ENCODE results near the gene BATF. TPM values are rescaled to one million over a fixed set of nuclear protein-coding genes. Genes with fewer than 3 reads are reported as not detected.

BATF gene
- total RNA-seq, 2 experiments from 2014 or later, result 122 to 127 TPM

GRCh38 chr14:75543786-75544185 is 21.5 kb downstream of the BATF start:
- ChIA-PET CTCF (interaction anchor here (1.3 to 4.1 kb wide), 5 partner anchors 9 to 27 kb away, joined by 3 to 30 read pairs (median 10); no protein-coding TSS in a partner anchor), POLR2A (interaction anchor here (0.8 to 5.5 kb wide), 6 partner anchors 10 to 47 kb away, joined by 3 to 61 read pairs (median 6); partner anchors contain the start of gene BATF)

DNA sequence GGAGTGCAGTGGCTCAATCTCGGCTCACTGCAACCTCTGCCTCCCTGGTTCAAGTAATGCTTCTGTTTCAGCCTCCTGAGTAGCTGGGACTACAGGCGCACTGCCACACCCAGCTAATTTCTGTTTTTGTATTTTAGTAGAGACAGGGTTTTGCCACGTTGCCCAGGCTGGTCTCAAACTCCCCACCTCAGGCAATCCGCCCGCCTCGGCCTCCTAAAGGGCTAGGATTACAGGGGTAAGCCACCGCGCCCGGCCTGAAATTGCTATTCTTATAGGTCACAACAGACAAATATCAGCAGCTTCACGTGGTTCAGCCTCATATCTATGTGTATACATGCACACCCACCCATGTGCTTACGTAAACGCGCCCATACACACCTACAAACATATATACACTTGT is 23.6 kb downstream of the BATF start:
- CTCF ChIA-PET, result interaction anchor here (1.4 to 4.1 kb wide), 2 partner anchors 15 to 31 kb away, joined by 4 to 30 read pairs; no protein-coding TSS in a partner anchor

DNA sequence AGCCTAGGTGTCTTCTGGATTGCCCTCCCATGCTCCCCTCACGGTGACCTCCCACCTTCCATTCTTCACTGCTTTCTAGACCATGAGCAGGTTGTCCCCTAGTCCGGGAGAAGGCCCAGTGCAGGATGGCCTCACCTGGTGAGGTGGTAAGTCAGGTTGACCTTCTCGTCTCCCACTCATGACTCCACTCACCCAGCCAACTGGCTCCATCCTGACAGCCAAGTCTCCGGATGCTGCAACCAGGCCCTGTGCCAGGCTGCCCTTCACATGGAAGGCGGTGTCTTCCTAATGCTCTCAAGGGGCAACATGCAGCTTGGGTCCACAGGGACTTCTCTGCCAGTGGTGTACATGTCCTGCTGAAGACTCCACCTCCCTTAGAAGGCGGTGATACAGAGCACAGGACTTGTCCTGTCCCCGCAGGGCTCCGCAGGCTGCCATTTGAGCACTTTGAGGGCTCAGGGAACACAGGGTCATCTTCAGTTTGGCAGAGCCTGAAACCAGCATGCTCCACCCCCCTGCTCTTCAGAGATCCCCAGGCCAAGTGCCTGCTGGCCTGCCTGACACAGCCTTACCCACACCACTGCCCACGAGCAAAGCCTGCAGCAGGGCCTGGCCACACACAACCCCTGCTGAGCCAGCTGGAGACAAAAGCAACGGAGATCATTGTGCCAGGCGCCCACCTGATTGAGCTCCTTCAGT is 25.4 kb downstream of the BATF start:
- POLR2A ChIA-PET, result interaction anchor here (1.3 to 3.2 kb wide), 2 partner anchors 26 to 33 kb away, joined by 4 to 15 read pairs; partner anchors contain the start of gene BATF
- CTCF ChIA-PET, result interaction anchor here (1.8 kb wide), 1 partner anchor 13 kb away, joined by 8 read pairs; no protein-coding TSS in a partner anchor

More for the DNA sequence above, 23.6 kb downstream of the BATF start:
- POLR2A ChIA-PET, result no interaction called here

DNA sequence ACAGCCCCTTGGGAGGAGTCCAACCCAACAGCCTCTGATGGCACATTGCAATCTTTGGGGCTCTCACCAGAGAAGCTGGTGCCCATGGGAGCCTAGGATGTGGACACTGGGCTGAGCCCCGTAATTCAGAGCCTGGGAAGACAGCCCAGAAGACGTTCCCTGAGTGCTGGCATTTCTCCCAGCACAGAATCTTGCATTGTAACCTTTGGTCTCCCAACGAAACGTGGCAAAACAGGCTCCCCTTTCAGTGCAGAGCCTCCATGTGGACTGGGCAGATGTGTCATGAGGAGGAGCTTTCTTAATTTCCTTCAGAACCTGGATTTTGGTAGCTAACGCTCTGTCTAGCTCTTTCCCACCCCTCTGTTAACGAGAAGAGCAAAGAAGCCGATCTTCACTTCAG is 26.3 kb downstream of the BATF start:
- POLR2A ChIA-PET, result interaction anchor here (0.7 to 3.2 kb wide), 5 partner anchors 13 to 33 kb away, joined by 3 to 15 read pairs (median 4); partner anchors contain the start of gene BATF
- CTCF ChIA-PET, result interaction anchor here (0.8 to 1.8 kb wide), 3 partner anchors 11 to 25 kb away, joined by 3 to 8 read pairs (median 3); partner anchors contain the start of gene BATF

GRCh38 chr14:75549169-75549568 is 26.9 kb downstream of the BATF start:
- CTCF ChIA-PET, result interaction anchor here (0.8 to 1.8 kb wide), 4 partner anchors 8 to 26 kb away, joined by 3 to 8 read pairs (median 3); partner anchors contain the start of gene BATF
- POLR2A ChIA-PET, result interaction anchor here (0.6 to 3.2 kb wide), 6 partner anchors 10 to 34 kb away, joined by 3 to 15 read pairs (median 4); partner anchors contain the start of gene BATF

GRCh38 chr14:75551021-75551420 is 28.8 kb downstream of the BATF start:
- CTCF ChIA-PET, result interaction anchor here (0.9 to 3.2 kb wide), 2 partner anchors 9 to 11 kb away, joined by 3 to 16 read pairs; no protein-coding TSS in a partner anchor
- POLR2A ChIA-PET, result interaction anchor here (1.8 kb wide), 1 partner anchor 10 kb away, joined by 4 read pairs; no protein-coding TSS in a partner anchor

GRCh38 chr14:75553157-75553556 is 30.9 kb downstream of the BATF start:
- CTCF ChIA-PET, result interaction anchor here (0.6 to 3.2 kb wide), 4 partner anchors 8 to 26 kb away, joined by 3 to 16 read pairs (median 3); no protein-coding TSS in a partner anchor
- POLR2A ChIA-PET, result interaction anchor here (0.6 to 1.8 kb wide), 3 partner anchors 11 to 110 kb away, joined by 3 to 4 read pairs (median 3); no protein-coding TSS in a partner anchor

DNA sequence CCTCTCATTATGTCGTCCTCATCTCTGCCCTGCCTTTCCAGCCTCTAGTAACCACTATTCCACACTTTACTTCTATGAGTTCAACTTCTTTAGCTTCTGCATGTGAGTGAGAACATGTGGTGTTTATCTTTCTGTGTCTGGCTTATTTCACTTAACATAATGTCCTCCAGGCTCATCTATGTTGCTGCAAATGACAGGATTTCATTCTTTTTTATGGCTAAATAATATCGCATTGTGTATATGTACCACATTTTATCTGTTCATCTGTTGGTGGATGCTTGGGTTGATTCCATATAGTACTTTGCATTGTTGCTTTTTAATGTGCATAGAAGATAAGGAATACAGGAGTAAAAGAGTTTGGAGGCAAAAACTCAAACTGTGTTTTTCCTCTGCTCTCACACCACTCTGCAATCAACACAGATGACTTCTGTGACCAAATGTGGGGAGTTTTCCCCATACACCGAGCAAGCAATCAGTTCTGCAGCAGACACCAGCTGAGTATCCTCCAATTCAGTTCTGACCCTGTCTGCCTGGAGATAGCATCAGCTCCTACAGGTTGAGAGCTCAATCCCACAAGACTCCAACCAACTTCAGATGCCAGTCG is 31.6 kb downstream of the BATF start:
- POLR2A ChIA-PET, result interaction anchor here (0.6 to 0.9 kb wide), 2 partner anchors 9 to 110 kb away, joined by 3 read pairs; no protein-coding TSS in a partner anchor
- CTCF ChIA-PET, result interaction anchor here (0.7 kb wide), 1 partner anchor 26 kb away, joined by 3 read pairs; no protein-coding TSS in a partner anchor

DNA sequence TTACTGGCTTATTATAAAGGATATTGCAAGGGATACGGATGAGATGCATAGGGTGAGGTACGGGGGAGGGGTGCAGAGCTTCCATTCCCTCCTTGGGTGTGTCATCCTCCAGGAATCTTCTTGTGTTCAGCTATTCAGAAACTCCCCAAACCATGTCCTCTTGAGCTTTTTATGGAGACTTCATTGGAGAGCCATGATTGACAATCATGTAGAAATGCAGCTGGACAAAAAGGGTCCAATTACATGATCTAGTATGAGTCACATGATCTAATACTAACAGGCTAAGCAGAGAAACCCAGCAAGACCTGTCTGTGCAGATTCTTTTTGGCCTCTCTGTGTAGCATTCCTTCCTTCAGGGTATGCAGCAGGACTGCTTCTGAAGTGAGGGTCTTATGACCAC is 32.2 kb downstream of the BATF start:
- ChIA-PET CTCF (no interaction called here), POLR2A (interaction anchor here (0.9 kb wide), 1 partner anchor 10 kb away, joined by 3 read pairs; no protein-coding TSS in a partner anchor)

DNA sequence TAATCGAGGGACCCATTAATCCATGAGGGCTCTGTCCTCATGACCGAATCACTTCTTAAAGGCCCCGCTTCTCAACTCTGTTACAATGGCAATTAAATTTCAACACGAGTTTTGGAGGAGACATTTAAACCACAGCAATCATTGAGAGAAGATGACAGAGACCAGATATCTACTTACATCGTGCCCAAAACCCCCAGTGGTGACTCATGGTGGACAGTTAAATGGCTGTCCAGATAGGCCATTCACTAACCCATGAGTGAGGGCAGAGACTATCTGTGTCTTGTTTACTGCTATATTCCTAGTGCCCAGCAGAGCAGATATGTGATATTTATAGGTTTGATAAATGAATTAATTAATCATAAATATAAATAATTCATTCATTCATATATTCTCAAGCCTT is 36.2 kb downstream of the BATF start:
- CTCF ChIA-PET, result interaction anchor here (4.3 kb wide), 1 partner anchor 15 kb away, joined by 30 read pairs; no protein-coding TSS in a partner anchor
- POLR2A ChIA-PET, result interaction anchor here (0.7 kb wide), 1 partner anchor 9 kb away, joined by 4 read pairs; no protein-coding TSS in a partner anchor

GRCh38 chr14:75559045-75559444 is 36.8 kb downstream of the BATF start:
- CTCF ChIA-PET, result interaction anchor here (1.1 to 4.3 kb wide), 6 partner anchors 10 to 44 kb away, joined by 3 to 40 read pairs (median 24); partner anchors contain the start of gene BATF
- POLR2A ChIA-PET, result interaction anchor here (0.7 to 1.3 kb wide), 2 partner anchors 10 to 16 kb away, joined by 4 to 9 read pairs; no protein-coding TSS in a partner anchor

DNA sequence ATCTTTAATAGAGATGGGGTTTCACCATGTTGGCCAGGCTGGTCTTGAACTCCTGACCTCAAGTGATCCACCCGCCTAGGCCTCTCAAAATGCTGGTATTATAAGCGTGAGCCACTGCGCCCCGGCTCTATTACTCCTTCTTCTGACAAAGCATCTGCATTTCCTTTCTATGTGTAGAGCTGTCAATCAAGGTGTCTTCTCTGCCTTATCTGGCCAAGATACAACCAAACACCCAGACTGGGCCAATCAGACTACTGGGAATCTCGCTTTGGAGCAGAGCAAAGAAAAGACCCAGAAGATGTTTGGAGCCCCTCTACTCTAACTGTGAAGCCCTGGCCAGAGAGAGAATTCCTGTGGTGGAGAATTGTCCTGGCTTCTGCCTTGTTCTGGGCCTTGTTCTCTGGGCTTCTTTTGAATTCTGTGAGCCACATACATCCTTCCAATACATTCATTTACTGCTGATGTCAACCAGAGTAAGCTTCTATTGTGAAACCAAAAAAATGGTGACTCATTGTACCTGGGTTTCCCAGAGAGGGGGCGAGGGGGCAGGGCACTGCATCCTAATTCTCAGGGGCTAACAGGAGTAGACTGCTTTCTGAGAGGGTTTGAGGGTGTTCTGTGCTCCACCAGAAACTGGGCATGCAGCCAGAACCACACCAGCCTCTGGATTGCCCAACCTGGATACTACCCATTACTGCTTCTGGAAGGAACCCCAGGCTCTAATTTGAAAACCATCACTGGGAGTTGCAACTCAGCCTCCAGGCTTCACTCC is 37.4 kb downstream of the BATF start:
- POLR2A ChIA-PET, result interaction anchor here (1.0 to 1.8 kb wide), 3 partner anchors 10 to 20 kb away, joined by 4 to 9 read pairs (median 5); no protein-coding TSS in a partner anchor
- CTCF ChIA-PET, result interaction anchor here (0.9 to 4.3 kb wide), 10 partner anchors 8 to 71 kb away, joined by 3 to 40 read pairs (median 14); partner anchors contain the start of gene BATF

DNA sequence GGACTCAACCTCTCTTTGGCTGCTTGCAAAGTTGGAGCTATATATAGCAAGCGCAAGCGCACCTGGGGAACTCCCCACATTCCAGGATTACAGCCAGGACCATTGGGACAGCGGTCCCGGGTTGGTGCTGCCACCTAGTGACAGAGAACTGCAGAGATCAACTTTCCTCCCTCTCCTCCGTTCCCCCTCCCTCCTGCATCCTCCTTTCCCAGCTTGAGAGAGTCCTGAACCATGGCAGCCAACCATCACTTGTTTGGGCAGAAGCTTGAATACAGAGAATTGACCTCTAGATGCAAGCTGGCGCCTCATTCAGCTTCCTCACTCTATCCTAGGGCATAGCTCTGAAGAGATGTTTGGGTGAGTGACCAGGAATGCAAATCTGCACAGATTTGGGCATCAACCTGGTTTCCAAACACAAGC is 38.8 kb downstream of the BATF start:
- CTCF ChIA-PET, result interaction anchor here (0.7 to 4.3 kb wide), 22 partner anchors 10 to 435 kb away, joined by 3 to 40 read pairs (median 4); partner anchors contain the start of genes BATF, ERG28 and NEK9
- POLR2A ChIA-PET, result interaction anchor here (0.7 to 2.2 kb wide), 8 partner anchors 8 to 72 kb away, joined by 3 to 15 read pairs (median 4); no protein-coding TSS in a partner anchor

DNA sequence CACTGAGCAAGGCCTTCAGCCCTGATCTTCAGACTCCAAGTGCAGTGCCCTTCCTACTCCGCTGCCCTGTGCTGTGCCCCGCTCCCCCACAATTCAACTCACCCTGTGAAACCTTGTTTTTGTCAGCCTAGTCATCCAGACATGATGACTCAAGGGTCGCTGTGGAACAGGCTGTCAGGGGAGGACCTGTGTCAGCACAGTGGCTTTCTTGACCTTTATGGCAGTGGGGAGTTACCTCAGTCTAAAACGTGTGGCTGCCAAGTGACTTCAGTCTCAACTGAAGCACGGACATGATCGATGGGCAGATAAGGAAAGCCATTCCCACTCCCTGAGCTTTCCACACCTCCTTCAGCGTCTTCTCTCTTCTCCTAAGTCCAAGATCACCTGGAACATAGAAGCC is 39.8 kb downstream of the BATF start:
- POLR2A ChIA-PET, result interaction anchor here (0.5 to 2.2 kb wide), 7 partner anchors 10 to 73 kb away, joined by 3 to 15 read pairs (median 4); no protein-coding TSS in a partner anchor
- CTCF ChIA-PET, result interaction anchor here (1.0 to 4.3 kb wide), 16 partner anchors 9 to 436 kb away, joined by 3 to 40 read pairs (median 10); partner anchors contain the start of genes BATF, ERG28 and NEK9

DNA sequence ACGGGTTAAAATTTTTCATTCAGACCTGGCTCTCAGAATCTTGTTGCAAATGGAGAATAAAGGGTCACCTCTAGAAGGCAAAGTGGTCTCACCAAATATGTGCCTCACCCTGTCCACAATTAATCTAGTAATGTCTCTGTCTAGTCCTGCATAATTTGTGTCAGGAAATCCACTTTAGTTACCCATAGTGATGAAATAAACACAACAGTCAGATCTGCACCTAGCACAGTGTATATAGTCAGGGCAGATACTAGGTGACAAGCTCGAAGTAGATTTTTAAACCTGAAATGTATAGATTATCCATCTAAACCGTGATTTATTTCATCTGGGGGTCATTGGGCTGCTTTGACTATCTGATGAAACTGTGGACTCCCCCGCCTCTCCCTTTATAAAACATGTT is 40.2 kb downstream of the BATF start:
- CTCF ChIA-PET, result interaction anchor here (1.0 to 4.3 kb wide), 11 partner anchors 9 to 74 kb away, joined by 3 to 40 read pairs (median 10); partner anchors contain the start of gene BATF
- POLR2A ChIA-PET, result interaction anchor here (0.5 to 2.2 kb wide), 5 partner anchors 9 to 64 kb away, joined by 3 to 15 read pairs (median 5); no protein-coding TSS in a partner anchor

DNA sequence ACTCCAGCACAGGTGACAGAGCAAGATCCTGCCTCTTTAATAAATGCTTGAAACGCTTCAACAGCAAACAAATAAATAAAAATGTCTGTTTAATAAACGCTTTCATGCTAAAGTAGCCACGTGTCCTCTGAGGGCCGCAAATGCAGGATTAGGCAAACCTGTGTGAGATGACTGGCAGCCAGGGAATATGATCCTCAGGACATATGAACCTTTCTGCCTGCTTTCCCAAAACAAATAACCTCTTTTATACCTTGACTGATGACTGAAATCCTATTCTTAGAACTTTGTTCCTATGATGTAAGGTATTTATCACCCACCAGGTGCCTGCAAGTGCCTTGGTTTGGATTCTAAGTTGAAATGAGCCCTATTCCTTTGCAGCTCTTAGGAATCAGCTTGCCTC is 41.7 kb downstream of the BATF start:
- POLR2A ChIA-PET, result interaction anchor here (1.0 kb wide), 1 partner anchor 96 kb away, joined by 3 read pairs; no protein-coding TSS in a partner anchor
- CTCF ChIA-PET, result interaction anchor here (0.5 to 1.6 kb wide), 4 partner anchors 40 to 249 kb away, joined by 3 read pairs; no protein-coding TSS in a partner anchor

GRCh38 chr14:75565056-75565455 is 42.8 kb downstream of the BATF start:
- ChIA-PET POLR2A (no interaction called here), CTCF (no interaction called here)
